ENCODE results near the gene BICC1.

DNA sequence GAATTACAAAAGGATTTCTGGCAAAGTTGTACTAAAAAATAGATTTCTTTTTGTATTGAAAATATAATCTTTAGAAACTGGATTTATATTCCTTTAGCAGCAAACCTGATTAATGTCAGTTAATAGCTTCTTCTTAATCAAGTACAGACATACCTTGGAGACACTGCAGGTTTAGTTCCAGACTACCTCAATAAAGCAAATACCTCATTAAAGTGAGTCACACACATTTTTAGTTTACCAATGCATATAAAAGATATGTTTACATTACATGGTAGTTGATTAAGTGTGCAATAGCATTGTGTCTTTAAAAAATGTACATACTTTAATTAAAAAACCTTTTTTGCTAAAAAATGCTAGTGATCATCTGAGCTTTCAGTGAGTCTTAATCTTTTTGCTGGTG lies 215.0 kb downstream of the BICC1 start:
- TF ChIP-seq, protein P1, sequence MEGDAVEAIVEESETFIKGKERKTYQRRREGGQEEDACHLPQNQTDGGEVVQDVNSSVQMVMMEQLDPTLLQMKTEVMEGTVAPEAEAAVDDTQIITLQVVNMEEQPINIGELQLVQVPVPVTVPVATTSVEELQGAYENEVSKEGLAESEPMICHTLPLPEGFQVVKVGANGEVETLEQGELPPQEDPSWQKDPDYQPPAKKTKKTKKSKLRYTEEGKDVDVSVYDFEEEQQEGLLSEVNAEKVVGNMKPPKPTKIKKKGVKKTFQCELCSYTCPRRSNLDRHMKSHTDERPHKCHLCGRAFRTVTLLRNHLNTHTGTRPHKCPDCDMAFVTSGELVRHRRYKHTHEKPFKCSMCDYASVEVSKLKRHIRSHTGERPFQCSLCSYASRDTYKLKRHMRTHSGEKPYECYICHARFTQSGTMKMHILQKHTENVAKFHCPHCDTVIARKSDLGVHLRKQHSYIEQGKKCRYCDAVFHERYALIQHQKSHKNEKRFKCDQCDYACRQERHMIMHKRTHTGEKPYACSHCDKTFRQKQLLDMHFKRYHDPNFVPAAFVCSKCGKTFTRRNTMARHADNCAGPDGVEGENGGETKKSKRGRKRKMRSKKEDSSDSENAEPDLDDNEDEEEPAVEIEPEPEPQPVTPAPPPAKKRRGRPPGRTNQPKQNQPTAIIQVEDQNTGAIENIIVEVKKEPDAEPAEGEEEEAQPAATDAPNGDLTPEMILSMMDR (IDR thresholded peaks at IDR 0.05): no peak
- TF ChIP-seq POLR2A (IDR thresholded peaks at IDR 0.05): no peak
- TF ChIP-seq EP300 (IDR thresholded peaks at IDR 0.05): no peak
- TF ChIP-seq POLR2AphosphoS5 (IDR thresholded peaks at IDR 0.05): no peak

Measured in upper lobe of left lung (tissue), 4 donors.